Measurements from ENCODE around the gene CDC26.
"Not testable (repeated sequence)": the region's sequence is repeated elsewhere in the genome, so short reads cannot be mapped to it uniquely, and the experiment has no call there.

Gene CDC26

DNA sequence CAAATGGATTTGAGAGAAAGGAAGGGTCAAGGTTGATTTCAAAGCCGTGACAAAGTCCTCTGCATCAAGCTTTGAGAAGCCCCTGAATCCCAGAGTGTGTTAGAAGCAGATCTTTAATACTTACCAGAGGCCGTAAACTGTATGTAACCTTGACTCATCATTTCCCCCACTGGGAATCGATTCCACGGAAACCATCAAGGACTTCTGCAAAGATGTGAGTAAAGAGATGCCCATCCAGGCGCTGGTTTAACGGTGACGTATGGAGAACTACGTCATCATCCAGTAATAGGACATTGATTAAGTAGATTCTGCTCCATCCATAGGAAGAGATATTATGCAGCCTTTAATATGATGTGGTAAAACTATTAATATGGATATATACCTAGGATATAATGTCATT, 26.2 kb upstream of the CDC26 start:
- TF ChIP-seq, protein P1, sequence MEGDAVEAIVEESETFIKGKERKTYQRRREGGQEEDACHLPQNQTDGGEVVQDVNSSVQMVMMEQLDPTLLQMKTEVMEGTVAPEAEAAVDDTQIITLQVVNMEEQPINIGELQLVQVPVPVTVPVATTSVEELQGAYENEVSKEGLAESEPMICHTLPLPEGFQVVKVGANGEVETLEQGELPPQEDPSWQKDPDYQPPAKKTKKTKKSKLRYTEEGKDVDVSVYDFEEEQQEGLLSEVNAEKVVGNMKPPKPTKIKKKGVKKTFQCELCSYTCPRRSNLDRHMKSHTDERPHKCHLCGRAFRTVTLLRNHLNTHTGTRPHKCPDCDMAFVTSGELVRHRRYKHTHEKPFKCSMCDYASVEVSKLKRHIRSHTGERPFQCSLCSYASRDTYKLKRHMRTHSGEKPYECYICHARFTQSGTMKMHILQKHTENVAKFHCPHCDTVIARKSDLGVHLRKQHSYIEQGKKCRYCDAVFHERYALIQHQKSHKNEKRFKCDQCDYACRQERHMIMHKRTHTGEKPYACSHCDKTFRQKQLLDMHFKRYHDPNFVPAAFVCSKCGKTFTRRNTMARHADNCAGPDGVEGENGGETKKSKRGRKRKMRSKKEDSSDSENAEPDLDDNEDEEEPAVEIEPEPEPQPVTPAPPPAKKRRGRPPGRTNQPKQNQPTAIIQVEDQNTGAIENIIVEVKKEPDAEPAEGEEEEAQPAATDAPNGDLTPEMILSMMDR (conservative IDR thresholded peaks at IDR 0.05) = no peak
- no peak overlapping the region for H3K27ac ChIP-seq

DNA sequence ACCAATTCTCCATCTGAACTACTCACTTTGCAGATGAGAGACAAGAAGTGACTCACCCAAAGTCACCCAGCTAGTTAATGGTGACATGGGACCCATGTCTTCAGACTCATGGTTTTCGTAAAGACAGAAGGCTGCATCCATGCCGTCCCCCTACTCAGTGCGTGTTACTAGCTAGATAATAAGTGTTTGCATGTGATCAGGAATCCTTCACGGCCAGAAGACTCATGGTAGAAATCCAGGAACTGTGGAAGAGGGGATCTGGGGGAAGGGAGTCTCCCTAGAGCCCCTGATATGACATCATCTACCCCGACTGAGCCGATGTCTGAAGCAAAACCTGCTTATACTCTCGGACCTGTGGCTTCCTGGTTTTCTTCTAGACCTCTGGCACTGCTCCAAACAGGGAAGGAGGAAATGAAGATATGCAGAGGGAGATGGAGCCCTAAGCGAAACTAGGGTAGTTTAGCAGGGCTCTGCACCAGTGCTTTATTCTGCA, 24.5 kb upstream of the CDC26 start:
- TF ChIP-seq, protein P1 (conservative IDR thresholded peaks at IDR 0.05) = no peak
- no peak overlapping the region for H3K27ac ChIP-seq

DNA sequence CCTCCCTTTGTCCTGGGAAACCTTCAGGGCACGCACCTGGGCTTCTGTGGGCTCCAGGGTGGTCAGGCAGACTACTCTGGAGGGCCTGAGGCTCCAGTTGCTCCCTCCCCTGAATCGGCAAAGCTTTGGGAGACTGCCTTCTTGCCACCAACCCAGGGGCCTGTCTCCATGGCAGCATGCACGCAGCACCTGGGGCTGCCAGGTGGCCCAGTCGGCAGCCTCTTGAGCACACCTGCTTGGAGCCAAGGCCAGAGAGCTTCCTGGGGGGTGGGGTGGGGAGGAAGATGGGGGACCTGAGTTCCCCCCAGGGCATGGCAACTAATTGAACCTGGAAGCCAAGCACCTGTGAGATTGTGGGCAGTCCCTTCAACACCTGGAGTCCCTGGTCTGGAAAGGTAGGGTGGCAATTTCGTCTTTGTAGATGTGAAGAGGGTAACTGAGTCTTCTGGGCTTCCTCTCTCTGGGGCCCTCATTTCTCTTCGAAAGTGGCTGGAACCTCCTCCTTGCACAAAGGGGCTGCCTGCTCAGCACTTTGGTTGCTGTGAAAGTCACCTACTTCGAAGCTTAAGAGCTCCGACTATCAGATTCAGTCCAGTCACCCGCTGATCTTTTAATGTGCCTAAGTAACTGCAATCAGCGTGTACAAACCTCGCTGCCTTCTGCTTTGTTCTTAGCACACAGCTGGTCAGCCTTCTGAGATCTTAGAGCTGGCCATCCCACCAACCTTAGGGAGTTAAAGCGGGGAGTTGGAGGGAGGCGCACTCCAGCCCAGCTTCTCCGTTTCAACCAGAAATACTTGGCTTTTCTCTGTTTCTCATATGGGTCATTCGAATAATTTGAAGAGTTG, 23.8 kb upstream of the CDC26 start:
- TF ChIP-seq, protein P1 (conservative IDR thresholded peaks at IDR 0.05) = no peak
- no peak overlapping the region for H3K27ac ChIP-seq

DNA sequence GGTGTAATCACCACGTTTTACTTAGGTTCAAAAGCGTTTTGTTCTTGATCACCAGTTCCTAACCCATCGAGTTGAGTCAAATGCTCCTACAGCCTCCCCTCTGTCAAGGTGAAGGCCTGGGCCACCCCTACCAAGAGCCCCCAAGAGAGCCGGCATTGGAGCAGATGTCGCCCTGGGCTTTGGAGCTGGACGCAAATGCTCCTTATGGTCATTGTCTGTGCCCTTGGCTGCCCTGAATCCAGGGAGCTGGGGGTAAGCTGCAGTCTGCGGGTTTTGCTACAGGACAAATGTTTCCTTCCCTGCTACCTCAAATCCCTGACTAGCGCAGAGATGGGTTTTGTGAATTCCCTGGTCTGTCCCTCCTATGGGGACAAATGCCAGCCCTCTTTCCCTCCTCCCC, 22.9 kb upstream of the CDC26 start:
- TF ChIP-seq, protein P1 (conservative IDR thresholded peaks at IDR 0.05) = no peak

DNA sequence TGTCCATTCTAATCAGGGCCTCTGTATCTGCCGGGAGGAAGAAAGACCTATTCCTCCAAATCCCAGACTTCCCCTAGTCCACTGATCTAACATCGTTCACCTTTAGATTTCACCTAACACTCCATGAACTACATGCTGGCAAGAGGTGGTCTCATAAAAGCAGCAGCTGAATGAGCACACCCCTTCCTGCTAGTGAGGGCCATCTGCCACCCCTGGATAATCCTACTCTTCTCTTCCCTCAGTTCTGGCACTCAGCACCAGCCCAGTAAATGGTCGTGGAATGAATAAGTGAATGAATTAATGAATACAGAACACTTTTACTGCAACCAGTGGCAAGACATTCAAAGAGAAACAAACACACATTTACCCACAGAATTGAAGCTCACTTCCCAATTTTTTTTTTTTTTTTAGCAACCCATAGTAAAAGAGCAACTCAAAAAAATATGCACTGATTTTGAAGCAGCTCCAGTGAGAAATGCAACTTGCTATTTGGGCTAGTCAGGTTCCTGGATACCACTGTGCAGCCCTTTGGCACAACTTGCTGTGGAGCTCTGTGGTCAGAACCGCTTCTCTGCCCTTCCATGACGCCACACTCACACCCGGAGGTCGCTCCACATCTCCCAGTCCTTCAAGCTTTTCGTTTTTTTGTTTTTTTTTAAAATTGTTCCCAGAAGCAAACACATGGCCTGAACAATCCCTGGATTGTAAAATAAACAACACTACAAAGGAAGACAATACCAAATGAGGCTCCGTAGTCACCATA, 21.6 kb upstream of the CDC26 start:
- TF ChIP-seq, protein P1 (conservative IDR thresholded peaks at IDR 0.05) = no peak
- H3K27ac ChIP-seq = no peak overlapping the region

More for the DNA sequence above, 22.9 kb upstream of the CDC26 start:
- H3K27ac ChIP-seq = no peak overlapping the region

DNA sequence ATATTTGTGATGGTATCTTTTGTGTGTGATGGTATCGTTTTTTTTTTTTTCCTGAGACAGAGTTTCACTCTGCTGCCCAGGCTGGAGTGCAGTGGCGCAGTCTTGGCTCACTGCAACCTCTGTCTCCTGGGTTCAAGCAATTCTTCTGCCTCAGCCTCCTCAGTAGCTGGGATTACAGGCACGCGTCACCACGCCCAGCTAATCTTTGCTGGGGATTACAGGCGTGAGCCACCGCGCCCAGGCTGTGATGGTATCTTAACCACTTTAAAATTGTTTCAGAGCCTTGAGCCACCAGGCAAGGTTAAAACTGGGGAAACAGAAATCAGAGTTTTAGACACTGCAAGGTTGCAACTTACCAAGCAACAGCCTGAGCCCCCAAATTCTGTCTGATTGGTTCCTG, 20.9 kb upstream of the CDC26 start:
- not testable (repeated sequence) for H3K27ac ChIP-seq

DNA sequence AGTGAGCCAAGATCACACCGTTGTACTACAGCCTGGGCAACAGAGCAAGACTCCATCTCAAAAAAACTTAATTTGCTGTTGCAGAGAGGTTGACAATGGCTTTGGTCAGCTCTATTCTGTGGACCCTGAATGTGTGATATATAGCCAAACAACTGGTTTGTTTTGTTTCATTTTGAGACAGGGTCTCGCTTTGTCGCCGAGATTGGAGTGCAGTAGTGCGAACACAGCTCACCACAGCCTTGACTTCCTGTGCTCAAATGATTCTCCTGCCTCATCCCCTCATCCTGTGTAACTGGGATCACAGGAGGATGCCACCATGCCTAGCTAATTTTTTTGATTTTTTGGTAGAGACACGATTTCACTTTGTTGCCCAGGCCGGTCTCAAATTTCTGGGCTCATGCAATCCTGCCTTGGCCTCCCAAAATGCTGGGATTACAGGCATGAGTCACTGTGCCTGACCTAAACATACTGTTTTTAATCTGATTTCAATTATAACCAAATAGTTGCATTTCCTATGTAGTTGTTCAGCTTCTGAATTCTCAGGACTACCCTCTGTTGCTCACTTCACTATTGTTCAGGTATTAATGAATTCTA, 18.0 kb upstream of the CDC26 start:
- TF ChIP-seq, protein P1 (conservative IDR thresholded peaks at IDR 0.05) = no peak
- no peak overlapping the region for H3K27ac ChIP-seq
